H1 (cell line): Measurements from ENCODE around the gene RDH5. TPM values are rescaled to one million over a fixed set of nuclear protein-coding genes. Genes with fewer than 3 reads are reported as not detected.

Experiments
- CTCF ChIA-PET: fragments of 300-600 bp; sonication (Branson Sonifier 250); formaldehyde crosslinking; loops from one replicate; lab custom pipeline; 2021; ENCODE audit not compliant: partially characterized antibody; lab: Charles Lee
- POLR2A ChIA-PET: fragments of 300-600 bp; sonication (Branson Sonifier 250); formaldehyde crosslinking; loops from one replicate; lab custom pipeline; 2021; ENCODE audit warnings: inconsistent platforms; ENCODE audit not compliant: partially characterized antibody; lab: Charles Lee
- DNase-seq, 2 experiments: peaks; one replicate each; pipeline versions ENCODE4 v3.0.0 to v3.0.0-alpha.2; 2010 to 2022; ENCODE audit warnings: low spot score in 2 of 2, low read depth in 1 of 2, mixed read lengths in 1 of 2
- FAIRE-seq: peaks from 2 replicates; lab custom pipeline; 2011; peaks lifted over from hg19 to GRCh38; lab: Jason Lieb, UNC
- H2AFZ ChIP-seq: 2 replicates; pipeline ENCODE4 v1.8.1; 2012; ENCODE audit warnings: low read length, inconsistent platforms
- H2AK5ac ChIP-seq: 2 replicates; pipeline ENCODE4 v1.6.1; 2013; ENCODE audit warnings: low read depth, low read length
- H2BK120ac ChIP-seq: replicated peaks from 2 replicates; pipeline ENCODE3; 2013; ENCODE audit warnings: low read depth, low read length, inconsistent platforms
- H2BK12ac ChIP-seq: 2 replicates; pipeline ENCODE4 v1.6.1; 2013; ENCODE audit warnings: low read depth, low read length
- H2BK15ac ChIP-seq: 2 replicates; pipeline ENCODE4 v1.6.1; 2013; ENCODE audit warnings: low read length
- H2BK20ac ChIP-seq: 2 replicates; pipeline ENCODE4 v1.6.1; 2013; ENCODE audit warnings: low read length
- H2BK5ac ChIP-seq: 2 replicates; pipeline ENCODE4 v1.6.1; 2013; ENCODE audit warnings: low read depth, low read length
- H3K14ac ChIP-seq: 2 replicates; pipeline ENCODE4 v1.6.1; 2013; ENCODE audit warnings: inconsistent platforms; ENCODE audit not compliant: insufficient read length
- H3K18ac ChIP-seq: 2 replicates; pipeline ENCODE4 v1.6.1; 2013; ENCODE audit warnings: low read length; ENCODE audit errors: extremely low read depth
- H3K23ac ChIP-seq: 2 replicates; pipeline ENCODE4 v1.6.1; 2013; ENCODE audit warnings: inconsistent platforms; ENCODE audit not compliant: insufficient read length
- H3K23me2 ChIP-seq: 2 replicates; pipeline ENCODE4 v1.6.1; 2013; ENCODE audit warnings: low read depth, low read length
- H3K27ac ChIP-seq: 2 replicates; pipeline ENCODE4 v1.6.1; 2011; ENCODE audit warnings: low read depth, low read length, inconsistent platforms
- H3K27me3 ChIP-seq, 4 experiments: replicated peaks in 1 of 4; 1 replicate in 1 of 4; 2 replicates in 3 of 4; pipeline versions ENCODE4 v1.6.1 to v1.8.1; 2011 to 2013; ENCODE audit warnings: low read length in 3 of 4, mild to moderate bottlenecking in 3 of 4, inconsistent platforms in 2 of 4, mixed read lengths in 2 of 4, moderate library complexity in 1 of 4; ENCODE audit not compliant: control insufficient read depth in 3 of 4, insufficient read depth in 3 of 4; ENCODE audit errors: extremely low read depth in 1 of 4
- H3K36me3 ChIP-seq, 4 experiments: 2 replicates each; pipeline versions ENCODE4 v1.6.1 to v1.8.1; 2011 to 2013; ENCODE audit warnings: mild to moderate bottlenecking in 4 of 4, low read length in 3 of 4, moderate library complexity in 2 of 4, control low read depth in 1 of 4, inconsistent platforms in 1 of 4; ENCODE audit not compliant: insufficient read depth in 4 of 4, control insufficient read depth in 2 of 4
- H3K4ac ChIP-seq: replicated peaks from 2 replicates; pipeline ENCODE3; 2013; ENCODE audit warnings: low read length, low read depth, mixed read lengths, inconsistent platforms; ENCODE audit not compliant: insufficient read length
- H3K4me1 ChIP-seq, 4 experiments: replicated peaks in 1 of 4; 1 replicate in 1 of 4; 2 replicates in 3 of 4; pipeline versions ENCODE4 v1.6.1 to v1.8.1; 2011 to 2013; ENCODE audit warnings: low read length in 3 of 4, inconsistent platforms in 2 of 4, mixed read lengths in 1 of 4; ENCODE audit not compliant: insufficient read depth in 4 of 4, control insufficient read depth in 3 of 4
- H3K4me2 ChIP-seq, 2 experiments: 2 replicates each; pipeline versions ENCODE4 v1.6.1 to v1.8.1; 2011 to 2013; ENCODE audit warnings: low read depth in 2 of 2, low read length in 2 of 2, control low read depth in 1 of 2, inconsistent platforms in 1 of 2, mild to moderate bottlenecking in 1 of 2; ENCODE audit not compliant: insufficient read depth in 1 of 2
- H3K4me3 ChIP-seq, 4 experiments: fragments of 200-600, 300-600 bp in 1 of 4; sonication (generic), shearing (Covaris generic), sonication (Bioruptor Twin) in 1 of 4; 2 replicates each; pipeline versions ENCODE4 v1.5.1 to v1.8.1; 2011 to 2016; ENCODE audit warnings: low read length in 4 of 4, low read depth in 3 of 4, control low read depth in 2 of 4, inconsistent platforms in 2 of 4, mild to moderate bottlenecking in 2 of 4, mixed read lengths in 1 of 4, moderate library complexity in 1 of 4; ENCODE audit not compliant: insufficient read depth in 2 of 4; ENCODE audit errors: extremely low read depth in 1 of 4
- H3K56ac ChIP-seq: replicated peaks from 2 replicates; pipeline ENCODE3; 2013; ENCODE audit warnings: low read depth, mild to moderate bottlenecking, mixed read lengths, low read length, inconsistent platforms; ENCODE audit not compliant: insufficient read length
- H3K79me1 ChIP-seq: 2 replicates; pipeline ENCODE4 v1.6.1; 2013; ENCODE audit warnings: low read depth, low read length, control low read depth
- H3K79me2 ChIP-seq, 2 experiments: 2 replicates each; pipeline versions ENCODE4 v1.6.1 to v1.8.1; 2012 to 2013; ENCODE audit warnings: low read length in 2 of 2, mild to moderate bottlenecking in 2 of 2, inconsistent platforms in 1 of 2; ENCODE audit not compliant: insufficient read depth in 2 of 2, control insufficient read depth in 1 of 2
- H3K9ac ChIP-seq, 4 experiments: replicated peaks in 1 of 4; 1 replicate in 1 of 4; 2 replicates in 3 of 4; pipeline versions ENCODE4 v1.6.1 to v1.8.1; 2011 to 2013; ENCODE audit warnings: low read depth in 3 of 4, low read length in 3 of 4, control low read depth in 2 of 4, mild to moderate bottlenecking in 2 of 4, moderate library complexity in 2 of 4, inconsistent platforms in 1 of 4; ENCODE audit errors: extremely low read depth in 1 of 4
- H3K9me3 ChIP-seq, 2 experiments: 2 replicates each; pipeline versions ENCODE4 v1.6.1 to v1.8.1; 2012 to 2013; ENCODE audit warnings: mild to moderate bottlenecking in 2 of 2, moderate library complexity in 2 of 2, control low read depth in 1 of 2, inconsistent platforms in 1 of 2, low read depth in 1 of 2, low read length in 1 of 2, mixed read lengths in 1 of 2; ENCODE audit not compliant: insufficient read depth in 2 of 2
- H4K20me1 ChIP-seq, 2 experiments: replicated peaks in 1 of 2; 2 replicates each; pipeline versions ENCODE3 to v1.8.1; 2011 to 2013; ENCODE audit warnings: inconsistent platforms in 2 of 2, low read length in 2 of 2, mild to moderate bottlenecking in 1 of 2; ENCODE audit not compliant: insufficient read depth in 2 of 2, control insufficient read depth in 1 of 2
- H4K5ac ChIP-seq: 2 replicates; pipeline ENCODE4 v1.6.1; 2013; ENCODE audit warnings: low read length, low read depth, mixed read lengths, inconsistent platforms; ENCODE audit not compliant: insufficient read length
- H4K8ac ChIP-seq: 2 replicates; pipeline ENCODE4 v1.8.0; 2013; ENCODE audit warnings: mild to moderate bottlenecking, moderate library complexity, low read length, inconsistent platforms; ENCODE audit not compliant: insufficient read depth; ENCODE audit errors: extremely low read depth
- H4K91ac ChIP-seq: replicated peaks from 2 replicates; pipeline ENCODE3; 2013; ENCODE audit warnings: low read length, mixed read lengths, inconsistent platforms; ENCODE audit not compliant: insufficient read length
- CHD1 ChIP-seq: IDR thresholded peaks from 2 replicates; pipeline ENCODE4 v1.6.1; 2012; ENCODE audit warnings: low read depth, low read length, improper control_type of control experiment
- CHD2 ChIP-seq: IDR thresholded peaks from 2 replicates; pipeline ENCODE4 v1.6.1; 2012; ENCODE audit warnings: low read length, improper control_type of control experiment
- HDAC6 ChIP-seq: IDR thresholded peaks from one replicate; pipeline ENCODE4 v1.7.1; 2012; ENCODE audit warnings: low read depth, mild to moderate bottlenecking, inconsistent platforms, low read length, moderate library complexity
- POLR2A ChIP-seq, 2 experiments: IDR thresholded peaks; 1 replicate in 1 of 2; 2 replicates in 1 of 2; pipeline ENCODE4 v1.6.1; 2011; ENCODE audit warnings: low read depth in 2 of 2, low read length in 2 of 2, mild to moderate bottlenecking in 2 of 2; ENCODE audit errors: control extremely low read depth in 1 of 2
- POLR2AphosphoS5 ChIP-seq: IDR thresholded peaks from 2 replicates; pipeline ENCODE4 v1.6.1; 2011; ENCODE audit warnings: low read depth, low read length
- RNF2 ChIP-seq: fragments of 200-900, 300-1000 bp; sonication (generic); IDR thresholded peaks from 2 replicates; pipeline ENCODE4 v1.7.1; 2016; ENCODE audit warnings: borderline replicate concordance, low read depth, mild to moderate bottlenecking, antibody characterized with exemption, low read length; ENCODE audit not compliant: poor library complexity, severe bottlenecking; ENCODE audit errors: missing control alignments
- RXRA ChIP-seq: IDR thresholded peaks from 2 replicates; pipeline ENCODE4 v1.6.1; 2011; ENCODE audit warnings: low read depth, mild to moderate bottlenecking, low read length, moderate library complexity; ENCODE audit not compliant: insufficient read depth
- SIRT6 ChIP-seq: IDR thresholded peaks from one replicate; pipeline ENCODE4 v1.7.1; 2012; ENCODE audit warnings: low read length, inconsistent platforms
- SP4 ChIP-seq: IDR thresholded peaks from 2 replicates; pipeline ENCODE4 v1.6.1; 2012; ENCODE audit warnings: low read length, inconsistent platforms
- TAF7 ChIP-seq: optimal IDR thresholded peaks from 2 replicates; pipeline ENCODE3; 2011; ENCODE audit warnings: low read depth, mild to moderate bottlenecking, inconsistent platforms, low read length, moderate library complexity, borderline replicate concordance
- TBP ChIP-seq: IDR thresholded peaks from 2 replicates; pipeline ENCODE4 v1.6.1; 2011; ENCODE audit warnings: low read depth, low read length, improper control_type of control experiment
- YY1 ChIP-seq: IDR thresholded peaks from 2 replicates; pipeline ENCODE4 v1.6.1; 2011; ENCODE audit warnings: low read depth, mild to moderate bottlenecking, low read length
- ZNF274 ChIP-seq: IDR thresholded peaks from 2 replicates; pipeline ENCODE4 v1.7.0; 2012; ENCODE audit warnings: low read length, borderline replicate concordance; ENCODE audit errors: extremely low read depth
- WGBS, 2 experiments: shearing (Covaris generic) in 1 of 2; methylation state at CpG; one replicate each; pipeline versions ENCODE4 v1.1.6 to v1.1.7; 2013 to 2015; ENCODE audit warnings: low lambda C conversion rate in 2 of 2, mixed read lengths in 2 of 2, inconsistent platforms in 1 of 2, low coverage in 1 of 2, missing lambda C conversion rate in 1 of 2; ENCODE audit not compliant: insufficient replicate concordance in 2 of 2, insufficient coverage in 1 of 2, insufficient read length in 1 of 2; ENCODE audit errors: extremely low coverage in 1 of 2, missing lambda C conversion rate in 1 of 2; 5-methylcytosine and 5-hydroxymethylcytosine counted together
- polyA plus RNA-seq, 7 experiments: library from polyadenylated mRNA; depleted of rRNA in 3 of 7; stranded (reverse) in 5 of 7; unstranded in 2 of 7; fragments of >200 nt in 5 of 7; fragments of 200-250 nt in 2 of 7; gene quantifications; 1 replicate in 5 of 7; 2 replicates in 1 of 7; 4 replicates in 1 of 7; pipeline versions ENCODE4 v1.2.1 to v1.2.3, GENCODE V29; 2011 to 2013; ENCODE audit warnings: missing spikeins in 2 of 7, mixed read lengths in 2 of 7
- total RNA-seq: library from RNA; stranded (reverse); fragmentation: NEBNext Ultra II Directional; extraction: Animal tissue kit (Norgen Biotek cat#: 25700); gene quantifications from 2 replicates; pipeline ENCODE4 v1.2.1, GENCODE V29; 2021
- TF ChIP-seq, protein P1 (sequence below): IDR thresholded peaks from 2 replicates; pipeline ENCODE4 v1.6.1; 2011; ENCODE audit warnings: low read depth, mild to moderate bottlenecking, low read length; ENCODE audit not compliant: insufficient read depth

The RDH5 gene
- total and polyA plus RNA-seq, 2 of the 8 experiments (the other 6 are each of a cell fraction or from before 2014, with no cell fraction given) = 4.2 to 6.0 TPM

DNA sequence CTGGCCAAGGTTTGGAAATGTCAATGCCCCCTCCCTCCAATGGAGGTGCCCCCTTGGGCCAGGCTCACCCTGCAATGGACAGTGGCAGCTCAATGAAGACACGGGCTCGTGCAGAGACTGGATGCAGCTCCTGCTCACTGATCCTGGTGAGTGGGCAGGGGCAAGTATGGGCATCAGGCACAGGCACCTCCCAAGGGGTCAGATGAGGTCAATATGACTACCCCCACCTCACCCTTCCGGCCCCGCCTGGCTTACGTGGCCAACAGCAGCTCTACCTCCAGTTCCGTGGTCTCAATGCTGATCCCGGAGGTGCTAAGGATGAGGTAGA lies 26.0 kb upstream of the RDH5 start:
- no peaks in the 10 kb centered on the region for H3K79me2 ChIP-seq
- no peak overlapping the region for H4K91ac ChIP-seq
- no peak overlapping the region for H4K5ac ChIP-seq
- FAIRE-seq = no peak
- no peaks in the 10 kb centered on the region for H3K4me1 ChIP-seq
- no peak overlapping the region for H3K9ac ChIP-seq
- H2AFZ ChIP-seq = no peak overlapping the region
- H2BK12ac ChIP-seq = no peak overlapping the region
- no peaks in the 10 kb centered on the region for H3K9me3 ChIP-seq
- no peak overlapping the region for H2BK20ac ChIP-seq
- 90% methylated on average over 7 of the region's 7 CpGs; no CpG with 5 or more reads in 1 of the 2 experiments for WGBS, 2 experiments
- H3K27me3 ChIP-seq = no peaks in the 10 kb centered on the region
- peaks cover 7 to 49% (median 15%) of the 10 kb centered on the region in 4 experiments; a peak in 7 of 8 replicates for H3K36me3 ChIP-seq
- H2AK5ac ChIP-seq = no peak overlapping the region
- no peak overlapping the region for H3K23ac ChIP-seq
- H2BK120ac ChIP-seq = no peak overlapping the region
- no peak overlapping the region for H3K4me3 ChIP-seq
- no peaks in the 10 kb centered on the region; the same call in 1 of the 2 replicates for H3K79me1 ChIP-seq
- no peak overlapping the region for H3K4ac ChIP-seq
- H3K18ac ChIP-seq = no peak overlapping the region
- ChIA-PET POLR2A (interaction anchor here (0.8 to 1.8 kb wide), 4 partner anchors 11 to 313 kb away, joined by 3 to 8 read pairs (median 4); partner anchors contain the start of gene ITGA7), CTCF (interaction anchor here (0.6 to 5.9 kb wide), 5 partner anchors 11 to 49 kb away, joined by 4 to 36 read pairs (median 5); partner anchors contain the start of gene ITGA7)
- H2BK15ac ChIP-seq = no peak overlapping the region
- no peak overlapping the region for H3K27ac ChIP-seq
- no peaks in the 10 kb centered on the region for H3K23me2 ChIP-seq
- peaks cover 0 to 2% of the 10 kb centered on the region in 2 experiments for H4K20me1 ChIP-seq
- no peak overlapping the region for H3K14ac ChIP-seq
- H4K8ac ChIP-seq = no peak overlapping the region
- H2BK5ac ChIP-seq = no peak overlapping the region
- H3K56ac ChIP-seq = no peak overlapping the region
- DNase-seq = no peak
- H3K4me2 ChIP-seq = no peak overlapping the region
- TF ChIP-seq ZNF274 (no peak), SIRT6 (no peak), RXRA (no peak), HDAC6 (no peak), TAF7 (no peak), RNF2 (no peak), CHD2 (no peak), POLR2A (IDR thresholded peaks at IDR 0.05; ENCODE audit: control extremely low read depth in 1 of 2, low read depth in 2 of 2, low read length in 2 of 2) (no peak), SP4 (no peak), POLR2AphosphoS5 (no peak), CHD1 (no peak), TBP (no peak), YY1 (no peak)
- TF ChIP-seq, protein P1, sequence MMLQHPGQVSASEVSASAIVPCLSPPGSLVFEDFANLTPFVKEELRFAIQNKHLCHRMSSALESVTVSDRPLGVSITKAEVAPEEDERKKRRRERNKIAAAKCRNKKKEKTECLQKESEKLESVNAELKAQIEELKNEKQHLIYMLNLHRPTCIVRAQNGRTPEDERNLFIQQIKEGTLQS = no peak
